Medulla oblongata (tissue), 1 donor: ENCODE measurements around the gene FOXL3.
"Not testable (repeated sequence)": the region's sequence is repeated elsewhere in the genome, so short reads cannot be mapped to it uniquely, and the experiment has no call there.

Experiments
- DNase-seq: peaks from one replicate; pipeline ENCODE4 v3.0.0-alpha.2; 2015; ENCODE audit errors: extremely low spot score

The FOXL3 gene

DNA sequence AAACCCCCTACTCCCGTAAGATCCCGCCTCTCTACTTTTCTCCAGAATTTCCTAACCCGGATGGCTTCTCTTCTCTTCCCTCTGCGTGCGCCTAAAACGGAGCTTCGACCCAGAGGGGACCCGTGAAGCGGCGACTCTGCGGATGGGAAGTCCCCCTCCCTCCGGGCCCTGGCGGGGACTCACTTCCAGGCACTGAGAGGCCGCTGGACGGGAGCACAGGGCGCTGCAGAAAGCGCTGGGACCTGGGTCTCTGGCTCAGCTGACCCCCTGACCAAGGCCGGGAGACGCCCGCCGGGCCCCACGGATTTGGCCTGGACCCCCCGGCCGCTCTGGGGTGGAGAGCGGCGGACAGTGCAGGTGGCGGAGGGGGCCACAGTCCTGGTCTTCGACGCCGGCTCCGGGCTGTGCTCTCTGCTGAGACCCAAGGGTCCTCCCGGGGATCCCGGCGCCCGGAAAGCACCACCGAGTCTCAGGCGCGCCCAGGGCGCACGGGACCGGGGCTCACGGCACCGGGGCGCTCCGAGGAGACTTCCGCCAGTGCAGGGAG lies 688 bp upstream of the FOXL3 start:
- no peak for DNase-seq

DNA sequence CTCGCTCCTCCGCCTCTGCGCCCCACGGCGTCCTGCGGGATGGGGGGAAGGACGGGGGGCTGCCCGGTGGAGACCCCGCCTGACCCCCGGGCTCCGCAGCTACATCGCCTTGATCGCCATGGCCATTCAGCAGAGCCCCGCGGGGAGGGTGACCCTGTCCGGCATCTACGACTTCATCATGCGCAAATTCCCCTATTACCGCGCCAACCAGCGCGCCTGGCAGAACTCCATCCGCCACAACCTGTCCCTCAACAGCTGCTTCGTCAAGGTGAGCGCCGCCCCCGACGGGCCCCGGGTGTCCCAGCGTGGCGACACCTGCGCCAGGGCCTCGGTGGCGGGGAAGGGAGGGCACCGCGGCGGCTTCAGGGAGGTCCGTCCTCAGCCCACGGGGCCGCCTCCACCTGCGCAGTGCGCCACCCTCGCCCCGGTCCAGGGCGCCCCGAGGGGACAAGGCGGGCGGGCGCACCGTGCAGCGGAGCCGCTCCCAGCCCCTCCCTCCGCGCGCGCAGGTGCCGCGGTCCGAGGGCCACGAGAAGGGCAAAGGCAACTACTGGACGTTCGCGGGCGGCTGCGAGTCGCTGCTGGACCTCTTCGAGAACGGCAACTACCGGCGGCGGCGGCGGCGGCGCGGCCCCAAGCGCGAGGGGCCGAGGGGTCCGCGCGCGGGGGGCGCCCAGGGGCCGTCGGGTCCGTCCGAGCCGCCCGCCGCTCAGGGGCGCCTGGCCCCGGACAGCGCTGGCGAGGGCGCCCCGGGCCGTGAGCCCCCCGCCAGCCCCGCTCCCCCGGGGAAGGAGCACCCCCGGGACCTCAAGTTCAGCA lies 793 bp downstream of the FOXL3 start:
- no peak for DNase-seq

DNA sequence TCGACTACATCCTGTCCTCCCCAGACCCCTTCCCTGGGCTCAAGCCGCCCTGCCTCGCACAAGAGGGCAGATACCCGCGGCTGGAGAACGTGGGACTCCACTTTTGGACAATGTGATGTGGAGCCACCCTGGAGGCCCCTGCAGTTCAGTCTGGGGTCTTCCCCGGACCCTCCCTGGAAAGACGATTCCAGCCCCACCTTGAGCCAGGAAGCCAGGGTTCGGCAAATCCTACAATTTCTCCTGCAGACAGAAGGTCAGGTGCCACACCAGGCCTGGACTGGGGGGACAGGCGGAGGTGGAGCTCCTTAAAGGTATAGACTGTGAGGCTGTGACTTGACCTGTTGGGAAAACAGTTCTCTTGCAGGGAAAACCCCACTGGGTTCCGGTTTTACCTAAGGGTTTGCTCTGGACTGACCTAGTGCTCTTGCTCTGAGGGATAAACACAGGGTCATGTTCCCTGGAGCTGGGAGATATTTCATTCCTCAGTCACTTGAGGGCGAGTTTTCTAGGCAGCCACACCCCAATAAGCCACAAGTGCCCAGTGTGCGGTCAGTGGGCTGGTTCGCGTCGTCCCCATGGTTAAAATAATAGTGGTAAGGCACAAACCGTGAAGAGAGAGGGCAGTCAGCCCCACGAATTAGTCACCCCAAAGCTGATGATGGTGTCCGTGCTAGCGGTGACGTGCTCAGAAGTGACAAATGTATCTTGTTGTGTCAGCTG lies 1.6 kb downstream of the FOXL3 start:
- no peak for DNase-seq

DNA sequence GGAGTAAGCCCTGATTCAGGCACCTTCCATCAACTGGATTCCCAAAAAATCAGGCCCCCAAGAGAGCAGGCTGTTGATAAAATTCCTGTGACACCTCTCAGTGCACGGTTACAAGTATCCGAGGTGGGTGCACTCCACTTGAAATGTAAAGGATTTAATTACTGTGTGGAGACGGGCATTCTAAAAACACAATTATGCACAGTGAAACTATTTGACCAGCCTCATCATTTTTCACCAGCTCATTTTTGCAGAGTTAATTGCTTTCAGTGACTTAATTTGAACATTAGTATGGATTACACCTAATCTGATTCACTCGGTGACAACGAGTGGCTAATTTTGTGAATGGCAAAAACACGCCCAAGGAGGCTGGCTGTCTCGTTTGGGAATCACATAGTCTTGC lies 2.3 kb downstream of the FOXL3 start:
- no peak for DNase-seq

DNA sequence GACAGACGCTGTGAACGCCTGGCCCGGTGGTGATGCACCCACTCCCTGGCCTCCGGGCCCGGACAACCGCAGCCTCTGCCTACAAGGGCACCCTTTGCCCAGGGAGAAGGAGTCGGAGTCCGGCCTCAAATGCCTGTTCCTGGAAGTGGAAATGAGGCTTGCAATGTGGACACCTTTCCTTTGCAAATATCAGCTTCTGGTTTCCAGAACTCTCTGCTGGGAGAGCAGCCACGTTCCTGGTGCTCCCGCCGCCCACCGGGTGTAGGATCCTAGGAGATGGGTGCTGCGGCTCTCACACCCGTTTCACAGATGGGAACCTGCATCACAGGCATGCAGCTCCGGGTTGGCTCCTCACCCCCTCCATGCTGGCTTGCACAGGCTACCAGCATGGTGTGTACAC lies 2.9 kb downstream of the FOXL3 start:
- DNase-seq, result no peak

DNA sequence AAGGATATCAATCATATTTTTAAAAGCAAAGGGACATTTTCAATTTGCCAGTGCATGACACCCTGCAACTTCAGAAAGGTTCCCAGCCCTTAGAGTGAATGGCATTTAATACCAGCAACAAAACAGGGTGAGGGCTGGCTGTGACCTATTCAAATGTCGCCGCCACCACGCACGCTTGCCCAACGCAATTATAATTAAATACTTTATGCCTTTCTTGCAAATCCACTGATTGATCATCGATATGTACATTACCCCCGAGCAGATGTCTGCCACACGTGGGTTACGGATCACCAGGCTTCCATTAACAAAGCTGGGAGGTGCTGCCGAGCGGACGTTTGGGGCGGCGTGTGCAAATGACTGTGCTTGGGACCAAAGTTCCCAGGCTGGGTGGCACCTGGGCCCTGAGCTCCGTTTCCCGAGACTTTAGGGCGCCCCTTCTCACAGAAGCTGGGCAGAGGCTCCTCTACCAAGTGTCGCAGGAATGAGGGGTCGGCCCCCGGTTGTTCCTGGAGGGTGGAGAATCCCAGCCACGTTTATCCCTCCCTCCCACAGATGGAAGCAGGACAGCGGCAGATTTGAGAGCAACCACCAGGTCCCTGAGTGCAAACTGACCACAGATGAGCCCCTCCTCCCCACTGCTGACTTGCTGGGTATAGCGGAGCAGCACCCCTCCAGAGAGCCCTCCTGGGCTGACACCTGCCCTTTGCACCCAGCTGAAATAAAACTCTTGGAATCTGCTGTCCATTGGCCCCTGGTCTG lies 3.9 kb downstream of the FOXL3 start:
- no peak for DNase-seq

DNA sequence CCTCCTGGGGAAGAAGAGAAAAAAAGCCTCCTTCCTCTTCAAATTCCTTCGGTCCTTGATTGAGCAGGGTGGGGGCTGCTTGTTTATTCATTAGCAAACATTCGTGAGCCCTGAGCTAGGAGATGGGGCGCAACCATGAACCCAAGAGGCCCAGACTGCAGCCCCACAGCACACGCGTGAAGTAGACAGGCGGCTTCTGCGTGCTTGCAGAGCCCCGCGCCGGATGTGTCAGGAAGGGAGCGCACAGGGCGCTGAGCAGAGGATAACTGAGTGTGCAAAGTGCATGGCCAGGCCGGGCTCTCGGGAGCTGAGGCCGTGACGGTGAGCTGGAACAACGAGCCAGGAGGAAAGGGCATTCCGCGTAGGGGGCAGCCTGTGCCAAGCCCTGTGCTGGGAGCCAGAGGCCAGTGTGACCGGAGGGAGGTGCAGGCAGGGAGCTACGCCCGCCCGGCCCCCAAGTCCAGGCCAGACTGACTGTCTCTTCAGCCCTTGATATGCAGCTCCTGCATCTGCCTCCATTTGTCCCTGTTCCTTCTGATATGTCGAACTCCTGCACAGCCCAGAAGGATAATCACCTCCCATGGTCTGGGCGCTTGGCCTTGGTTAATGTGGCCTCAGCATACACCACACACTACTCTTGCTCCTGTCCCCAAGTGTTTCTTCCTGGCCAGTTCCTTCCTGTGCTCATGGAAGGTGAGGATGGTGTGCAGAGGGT lies 4.6 kb downstream of the FOXL3 start:
- DNase-seq, result no peak

DNA sequence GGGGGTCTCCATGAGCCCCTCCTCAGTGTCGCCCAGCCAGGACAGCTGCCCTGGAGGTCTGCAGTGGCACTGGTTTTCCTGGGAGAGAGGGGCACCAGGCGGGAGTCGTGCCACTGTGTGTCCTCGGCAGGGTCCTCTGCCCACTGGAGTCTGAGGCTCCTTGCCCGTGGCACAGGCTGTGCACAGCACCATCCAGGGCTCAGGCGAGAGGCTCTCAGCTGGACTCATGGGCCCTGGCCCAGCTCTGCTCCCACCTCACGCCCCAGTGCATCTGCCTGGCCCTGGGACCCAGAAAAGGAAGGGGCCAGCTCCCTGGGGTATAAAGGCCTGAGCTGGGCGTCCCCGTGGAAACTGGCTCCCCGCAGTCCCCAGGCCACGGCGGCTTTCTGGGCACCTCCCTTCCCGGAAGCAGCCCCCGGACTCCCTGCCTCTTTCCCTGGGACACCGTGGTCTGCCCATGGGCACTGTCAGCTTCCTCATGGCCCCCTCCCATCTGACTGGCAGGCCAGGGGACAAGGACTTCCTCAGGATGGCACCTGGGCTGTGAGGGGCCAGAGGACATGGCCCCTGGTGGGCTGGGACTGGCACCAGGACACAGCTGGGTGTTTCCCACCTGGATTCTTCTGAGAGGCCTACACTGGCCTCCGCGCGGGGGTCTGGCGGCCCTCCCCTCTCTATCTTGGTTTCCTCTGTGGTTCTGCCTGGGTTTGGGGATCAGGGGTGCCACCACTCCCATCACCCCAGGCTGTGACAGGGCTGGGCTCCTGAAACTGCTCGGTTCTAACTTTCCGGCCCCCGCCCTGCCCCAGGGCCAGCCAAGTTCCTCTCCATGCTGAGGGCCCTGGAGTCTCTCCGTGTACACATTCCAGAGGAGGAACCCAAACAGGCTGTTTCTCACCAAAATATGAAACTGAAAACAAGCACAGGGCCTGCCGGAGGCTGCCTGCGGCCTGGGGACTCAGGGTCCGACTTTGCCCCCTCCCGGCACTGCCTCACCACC lies 5.5 kb downstream of the FOXL3 start:
- DNase-seq, result no peak

DNA sequence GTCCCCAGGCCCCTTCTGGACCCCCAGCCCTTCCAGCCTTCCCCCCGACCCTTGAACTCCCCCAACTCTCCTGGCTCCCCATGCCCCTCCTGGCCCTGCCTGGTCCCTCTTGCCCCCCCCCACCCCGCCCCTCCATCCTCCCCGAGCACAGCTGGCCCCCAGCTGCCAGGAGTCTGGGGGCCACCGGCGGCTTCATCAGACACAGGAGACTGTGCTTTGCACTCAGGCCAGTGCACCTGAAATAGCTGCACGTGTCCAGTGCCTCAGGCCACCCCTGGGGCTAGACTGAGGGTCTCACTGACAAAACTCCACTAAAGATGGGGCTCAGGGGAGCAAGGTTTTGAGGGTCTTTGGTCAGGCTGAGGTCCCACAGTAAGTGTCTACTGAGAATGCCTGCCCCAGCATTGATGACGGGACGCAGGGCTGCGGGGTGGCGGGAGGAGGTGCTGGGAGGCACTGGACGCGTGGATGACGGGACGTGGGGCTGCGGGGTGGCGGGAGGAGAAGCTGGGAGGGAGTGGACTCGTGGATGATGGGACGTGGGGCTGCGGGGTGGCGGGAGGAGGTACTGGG lies 6.5 kb downstream of the FOXL3 start:
- DNase-seq, result no peak

DNA sequence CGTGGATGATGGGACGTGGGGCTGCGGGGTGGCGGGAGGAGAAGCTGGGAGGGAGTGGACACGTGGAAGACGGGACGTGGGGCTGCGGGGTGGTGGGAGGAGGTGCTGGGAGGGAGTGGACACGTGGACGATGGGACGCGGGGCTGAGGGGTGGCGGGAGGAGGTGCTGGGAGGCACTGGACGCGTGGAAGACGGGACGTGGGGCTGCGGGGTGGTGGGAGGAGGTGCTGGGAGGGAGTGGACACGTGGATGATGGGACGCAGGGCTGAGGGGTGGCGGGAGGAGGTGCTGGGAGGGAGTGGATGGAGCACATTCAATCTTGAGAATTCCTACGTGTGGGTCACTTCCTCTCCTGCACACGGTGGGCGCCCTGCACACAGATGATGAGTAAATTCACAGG lies 7.2 kb downstream of the FOXL3 start:
- DNase-seq, result not testable (repeated sequence)

DNA sequence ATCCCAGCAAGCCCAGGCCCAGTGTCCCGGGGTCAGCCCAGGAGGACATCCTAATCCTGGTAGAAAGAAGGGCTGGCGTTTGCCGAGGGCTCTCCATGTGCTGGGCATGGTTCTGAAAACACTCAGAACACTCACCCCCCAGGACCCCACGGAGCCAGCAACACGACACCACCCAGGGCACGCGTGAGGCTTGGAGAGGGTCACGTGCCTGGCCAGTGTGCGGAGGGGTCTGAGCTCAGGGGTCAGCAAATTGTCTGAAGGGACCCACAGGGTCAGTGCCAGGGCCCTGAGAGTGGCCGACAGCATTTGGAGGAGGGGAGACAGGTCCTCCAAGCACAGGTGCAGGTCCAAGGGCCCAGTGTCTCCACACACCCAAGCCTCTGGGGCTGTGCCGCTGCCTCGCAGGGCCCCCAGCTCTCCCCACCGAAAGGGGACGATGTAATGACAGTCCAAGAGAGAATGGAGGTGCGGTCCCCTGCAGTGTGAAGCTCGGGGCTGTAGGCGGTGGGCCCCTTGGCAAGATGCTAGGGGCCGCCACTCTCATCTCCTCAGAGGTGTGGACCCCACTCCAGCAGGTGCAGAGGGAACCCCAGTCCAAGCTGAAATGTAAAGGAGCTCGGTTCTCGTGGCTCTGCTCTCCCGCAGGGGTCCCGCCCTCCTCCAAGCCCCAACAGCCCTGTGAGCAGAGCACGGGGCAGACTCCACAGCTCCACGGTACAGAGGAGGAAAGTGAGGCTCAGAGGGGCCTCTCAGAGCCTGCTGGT lies 7.8 kb downstream of the FOXL3 start:
- no peak for DNase-seq

DNA sequence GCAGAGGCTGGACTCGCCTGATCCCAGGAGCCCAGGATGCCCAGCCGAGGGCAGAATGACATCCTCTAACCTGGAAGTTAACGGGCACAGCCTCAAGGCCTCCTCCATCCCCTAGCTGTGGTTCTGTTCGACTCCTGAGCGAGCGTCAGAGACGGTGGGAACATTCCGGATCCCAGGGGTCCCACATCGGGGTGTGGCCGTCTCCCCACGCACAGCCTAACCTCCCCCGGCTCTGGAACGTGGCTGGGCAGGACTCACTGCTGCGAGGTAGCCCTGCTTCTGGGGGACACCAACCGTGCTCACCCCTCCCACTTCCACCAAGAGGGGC lies 8.4 kb downstream of the FOXL3 start:
- no peak for DNase-seq

DNA sequence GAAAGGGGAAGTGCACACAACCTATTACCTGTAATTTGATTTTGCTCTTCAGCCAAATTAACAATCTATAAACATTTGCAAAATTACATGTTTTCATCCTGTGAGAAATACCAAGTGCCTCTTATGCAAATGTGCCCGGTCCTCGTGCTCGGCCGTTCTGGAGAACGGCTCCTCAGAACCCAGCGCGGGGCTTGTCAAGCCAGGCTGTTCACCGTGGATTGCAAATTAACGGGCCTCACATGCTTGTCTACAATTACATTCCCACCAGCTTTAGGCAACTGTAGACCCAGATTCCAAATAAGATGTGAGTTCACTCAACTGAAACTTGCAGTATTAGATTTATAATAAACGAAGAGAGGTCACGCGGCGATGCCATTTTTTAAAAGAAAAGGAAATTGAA lies 8.8 kb downstream of the FOXL3 start:
- DNase-seq, result no peak

DNA sequence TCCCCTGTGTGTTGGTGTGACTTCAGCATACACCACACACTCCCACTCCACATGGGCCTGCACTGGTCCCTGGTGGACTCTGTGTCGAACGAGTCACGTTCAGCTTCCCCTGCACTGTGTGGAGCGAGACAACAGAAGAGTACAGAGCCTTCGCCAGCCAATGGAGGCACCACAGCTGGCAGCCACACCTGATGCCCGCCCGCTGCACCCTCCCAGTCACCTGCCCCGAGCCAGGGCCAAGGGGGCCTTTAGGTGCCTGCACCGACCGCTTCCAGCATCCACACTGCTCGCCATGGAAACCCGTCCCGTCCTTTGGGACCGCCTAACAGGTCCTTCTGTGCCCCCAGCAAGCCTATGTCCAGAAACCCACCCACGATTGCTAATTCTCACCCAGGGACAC lies 9.2 kb downstream of the FOXL3 start:
- no peak for DNase-seq

DNA sequence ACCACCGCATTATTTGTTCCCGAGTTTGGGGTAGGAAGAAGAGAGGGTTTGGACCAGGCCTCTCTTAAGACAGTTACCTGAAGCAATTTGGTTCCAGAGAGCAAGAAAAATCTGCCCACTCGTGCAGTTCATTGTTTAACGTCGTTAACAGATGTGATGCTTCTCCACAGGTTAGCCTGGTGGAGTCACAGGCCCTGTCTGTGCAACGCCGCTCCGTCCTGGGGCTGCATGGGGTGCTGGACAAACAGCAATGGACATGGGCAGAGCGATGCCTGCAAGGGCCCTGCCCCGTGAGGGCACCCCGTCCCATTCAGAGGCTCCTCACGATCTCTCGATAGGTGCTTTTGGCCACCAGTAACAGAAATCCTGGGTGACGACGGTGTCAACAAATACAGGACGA lies 9.7 kb downstream of the FOXL3 start:
- DNase-seq, result no peak

DNA sequence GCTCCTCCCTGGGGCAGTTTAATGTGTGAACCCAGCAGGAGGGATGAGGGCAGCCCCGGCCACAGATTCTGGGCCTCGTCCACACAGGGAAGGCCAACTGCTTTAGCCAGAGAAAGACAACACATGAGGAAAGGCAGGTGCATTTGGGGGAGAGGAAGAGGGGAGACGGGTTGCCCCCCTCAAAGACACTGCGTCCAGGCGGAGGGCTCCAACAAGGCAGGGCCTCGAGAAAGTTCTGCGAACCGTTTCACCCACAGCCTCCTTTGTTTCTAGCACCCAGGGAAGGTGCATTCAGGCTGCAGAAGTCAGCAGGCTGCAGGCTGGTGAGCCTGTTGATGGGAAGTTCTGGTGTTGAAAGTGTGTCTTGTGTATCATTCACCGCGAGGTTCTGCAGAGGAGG lies 10.1 kb downstream of the FOXL3 start:
- no peak for DNase-seq

DNA sequence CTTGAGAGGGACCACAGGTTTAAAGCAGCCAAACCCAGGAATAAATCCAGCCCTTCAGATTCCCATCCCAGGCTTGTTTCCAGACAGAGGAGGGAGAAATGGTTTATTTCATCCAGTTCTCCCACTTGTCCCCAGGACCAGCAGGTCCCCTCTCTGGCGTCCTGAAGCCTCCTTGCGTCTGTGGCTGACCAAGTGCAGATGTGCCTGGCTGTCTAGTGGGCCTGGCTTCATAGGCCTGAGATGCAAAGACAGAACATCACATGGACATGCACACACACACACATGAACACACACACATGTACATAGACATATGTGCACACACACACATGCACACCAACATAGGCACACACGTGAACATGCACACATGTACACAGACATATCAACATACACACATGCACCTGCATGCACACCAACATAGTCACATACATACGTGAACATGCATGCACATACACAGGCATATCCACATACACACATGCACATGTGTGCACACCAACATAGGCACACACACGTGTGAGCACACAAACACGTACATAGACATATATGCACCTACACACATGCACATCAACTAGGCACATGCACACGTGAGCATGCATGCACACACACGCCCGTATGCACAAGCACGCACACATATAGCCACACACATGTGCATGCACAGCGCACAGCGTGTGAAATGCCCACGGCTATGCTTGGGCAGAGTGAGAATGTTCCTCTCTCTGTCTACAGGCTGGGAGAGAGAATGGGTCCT lies 10.7 kb downstream of the FOXL3 start:
- no peak for DNase-seq

DNA sequence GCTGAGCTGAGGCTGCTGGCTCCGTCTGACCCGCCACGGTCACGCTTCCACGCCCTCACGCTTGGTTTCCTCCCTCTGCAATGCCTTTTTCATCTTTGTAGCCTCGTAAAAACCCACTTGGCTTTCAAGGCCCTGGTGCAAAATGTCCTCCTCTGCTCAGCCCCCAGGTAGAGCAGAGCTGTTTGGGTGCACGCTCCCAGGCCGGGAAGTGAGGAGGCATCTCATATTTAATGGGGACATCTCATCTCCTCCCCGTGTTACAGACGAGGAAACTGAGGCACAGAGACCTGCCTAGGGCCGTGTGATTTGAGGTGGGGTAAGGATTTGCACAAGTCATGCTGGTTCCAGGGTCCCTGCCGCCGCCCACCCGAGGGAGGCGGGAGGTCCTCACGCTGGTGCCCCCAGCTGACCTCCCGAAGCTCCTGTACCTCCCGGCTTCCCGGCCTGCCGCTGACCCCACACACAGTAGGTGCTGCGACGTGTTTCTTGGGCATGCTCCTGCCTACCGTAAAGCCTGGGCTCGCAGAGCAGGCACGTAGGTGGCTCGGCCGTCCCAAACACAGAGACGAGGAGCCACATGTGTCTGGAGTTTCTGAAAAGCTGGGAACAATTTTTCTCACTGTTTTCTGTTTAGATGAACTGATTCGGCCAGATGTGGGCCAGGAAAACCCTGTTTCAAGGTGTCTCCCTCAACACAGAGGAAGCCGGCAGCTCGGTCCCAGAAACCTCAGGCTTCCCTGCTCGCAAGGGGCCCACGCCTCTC lies 11.5 kb downstream of the FOXL3 start:
- DNase-seq, result no peak
